A549 (cell line): Measurements from ENCODE around the gene SAPCD2. TPM values are rescaled to one million over a fixed set of nuclear protein-coding genes. Genes with fewer than 3 reads are reported as not detected.

Experiments used
- ATAC-seq, 2 experiments: fragments of 200-7000 bp in 1 of 2; fragments of >200 bp in 1 of 2; cut with Nextera tagmentation in 1 of 2; cut with Tn5 transposase in 1 of 2; 3 replicates each; pipeline versions ENCODE4 v1.8.0 to v1.9.1; 2018 to 2020; ENCODE audit warnings: mild to moderate bottlenecking in 1 of 2, moderate library complexity in 1 of 2
- CTCF ChIA-PET: fragments of 300-600 bp; sonication (Branson Sonifier 250); formaldehyde crosslinking; extraction: SDS; loops from one replicate; lab custom pipeline; 2021; ENCODE audit warnings: antibody characterized with exemption, inconsistent platforms; lab: Yijun Ruan, JAX
- POLR2A ChIA-PET: fragments of 350-600 bp; formaldehyde crosslinking; extraction: SDS; loops from one replicate; lab custom pipeline; 2021; ENCODE audit warnings: antibody characterized with exemption, inconsistent platforms; lab: Yijun Ruan, JAX
- DNase-seq, 2 experiments: peaks; one replicate each; pipeline versions ENCODE4 v3.0.0 to v3.0.0-alpha.2; 2011 to 2016; ENCODE audit warnings: low read depth in 1 of 2, low spot score in 1 of 2
- FAIRE-seq: peaks from 2 replicates; lab custom pipeline; 2011; peaks lifted over from hg19 to GRCh38; lab: Jason Lieb, UNC
- H3K27ac ChIP-seq, 2 experiments: fragments of >200 bp; sonication (Bioruptor Twin); formaldehyde crosslinking; 3 replicates each; pipeline ENCODE4 v1.5.1; 2016 to 2017
- H3K4me1 ChIP-seq: fragments of >200 bp; sonication (Bioruptor Twin); formaldehyde crosslinking; 3 replicates; pipeline ENCODE4 v1.6.1; 2016
- H3K4me2 ChIP-seq: fragments of >200 bp; sonication (Bioruptor Twin); formaldehyde crosslinking; 3 replicates; pipeline ENCODE4 v1.6.1; 2016
- H3K4me3 ChIP-seq: fragments of >200 bp; sonication (Bioruptor Twin); formaldehyde crosslinking; 3 replicates; pipeline ENCODE4 v1.5.1; 2016
- H3K9me3 ChIP-seq: fragments of >200 bp; sonication (Bioruptor Twin); formaldehyde crosslinking; 3 replicates; pipeline ENCODE4 v1.6.1; 2016
- BHLHE40 ChIP-seq: IDR thresholded peaks from 2 replicates; pipeline ENCODE4 v1.6.1; 2012; ENCODE audit warnings: low read depth, low read length, inconsistent platforms
- CTCF ChIP-seq: fragments of >200 bp; sonication (Bioruptor Twin); formaldehyde crosslinking; IDR thresholded peaks from 3 replicates; pipeline ENCODE4 v1.5.1; 2016
- JUN ChIP-seq, 2 experiments: fragments of >200 bp; sonication (Bioruptor Twin); formaldehyde crosslinking; IDR thresholded peaks; 2 replicates in 1 of 2; 3 replicates in 1 of 2; pipeline ENCODE4 v1.6.1; 2016 to 2017
- MAX ChIP-seq: IDR thresholded peaks from 2 replicates; pipeline ENCODE4 v1.6.1; 2012
- MYC ChIP-seq: IDR thresholded peaks from 2 replicates; pipeline ENCODE4 v1.6.1; 2012; ENCODE audit warnings: mild to moderate bottlenecking, inconsistent platforms, low read length, improper control_type of control experiment, borderline replicate concordance
- NFE2L2 ChIP-seq: fragments of 150-350 bp; conservative IDR thresholded peaks from 2 replicates; pipeline ENCODE4 v1.6.1; 2014; ENCODE audit warnings: low read length
- PHF8 ChIP-seq: fragments of 200-600 bp; sonication (generic); IDR thresholded peaks from 2 replicates; pipeline ENCODE4 v1.6.1; 2016; ENCODE audit warnings: low read depth, mild to moderate bottlenecking, antibody characterized with exemption, moderate library complexity, borderline replicate concordance
- POLR2A ChIP-seq: IDR thresholded peaks from 2 replicates; pipeline ENCODE4 v1.6.1; 2012; ENCODE audit warnings: mild to moderate bottlenecking, low read length
- POLR2AphosphoS2 ChIP-seq: conservative IDR thresholded peaks from 2 replicates; pipeline ENCODE4 v1.6.1; 2012; ENCODE audit warnings: low read length, improper control_type of control experiment, inconsistent platforms
- RAD21 ChIP-seq, 2 experiments: fragments of >200 bp in 1 of 2; sonication (Bioruptor Twin) in 1 of 2; formaldehyde crosslinking in 1 of 2; IDR thresholded peaks in 1 of 2; conservative IDR thresholded peaks in 1 of 2; 2 replicates in 1 of 2; 3 replicates in 1 of 2; pipeline ENCODE4 v1.6.1; 2012 to 2018; ENCODE audit warnings: inconsistent platforms in 1 of 2
- RNF2 ChIP-seq: fragments of 200-600 bp; sonication (generic); IDR thresholded peaks from 2 replicates; pipeline ENCODE4 v1.6.1; 2016; ENCODE audit warnings: low read depth, mild to moderate bottlenecking, antibody characterized with exemption, moderate library complexity, borderline replicate concordance
- SMC3 ChIP-seq: fragments of >200 bp; sonication (Bioruptor Twin); formaldehyde crosslinking; IDR thresholded peaks from 3 replicates; pipeline ENCODE4 v1.6.1; 2018; ENCODE audit warnings: inconsistent platforms
- SREBF2 ChIP-seq: fragments of 450-650 bp; IDR thresholded peaks from 2 replicates; pipeline ENCODE4 v1.6.1; 2014; ENCODE audit warnings: mild to moderate bottlenecking, moderate library complexity
- ZNF302 ChIP-seq: fragments of 250-450 bp; sonication (Bioruptor Pico); IDR thresholded peaks from 2 replicates; pipeline ENCODE4 v1.9.0; 2021; ENCODE audit warnings: inconsistent platforms, mild to moderate bottlenecking, moderate library complexity
- WGBS: methylation state at CpG from one replicate; pipeline ENCODE4 v1.1.6; 2017; ENCODE audit errors: missing lambda C conversion rate; 5-methylcytosine and 5-hydroxymethylcytosine counted together
- polyA plus RNA-seq, 4 experiments: library from polyadenylated mRNA; depleted of rRNA in 3 of 4; stranded (reverse); fragments of >200 nt; fragmentation: RNase III in 1 of 4; extraction: RNeasy Plus Mini Kit Qiagen cat#74134 plus additional on column Dnase treatment in 1 of 4; gene quantifications; 2 replicates in 3 of 4; 3 replicates in 1 of 4; pipeline ENCODE4 v1.2.3, GENCODE V29; 2011 to 2017
- TF ChIP-seq, protein P1 (sequence below): fragments of 150-350 bp; IDR thresholded peaks from 2 replicates; pipeline ENCODE4 v1.6.1; 2014; ENCODE audit warnings: low read depth, mild to moderate bottlenecking, low read length
- TF ChIP-seq, protein P2 (sequence below): IDR thresholded peaks from 2 replicates; pipeline ENCODE4 v1.6.1; 2012; ENCODE audit warnings: low read depth, borderline replicate concordance

SAPCD2 gene
- polyA plus RNA-seq, 2 of the 4 experiments (the other 2 are of a cell fraction): 6.9 to 14.6 TPM

DNA sequence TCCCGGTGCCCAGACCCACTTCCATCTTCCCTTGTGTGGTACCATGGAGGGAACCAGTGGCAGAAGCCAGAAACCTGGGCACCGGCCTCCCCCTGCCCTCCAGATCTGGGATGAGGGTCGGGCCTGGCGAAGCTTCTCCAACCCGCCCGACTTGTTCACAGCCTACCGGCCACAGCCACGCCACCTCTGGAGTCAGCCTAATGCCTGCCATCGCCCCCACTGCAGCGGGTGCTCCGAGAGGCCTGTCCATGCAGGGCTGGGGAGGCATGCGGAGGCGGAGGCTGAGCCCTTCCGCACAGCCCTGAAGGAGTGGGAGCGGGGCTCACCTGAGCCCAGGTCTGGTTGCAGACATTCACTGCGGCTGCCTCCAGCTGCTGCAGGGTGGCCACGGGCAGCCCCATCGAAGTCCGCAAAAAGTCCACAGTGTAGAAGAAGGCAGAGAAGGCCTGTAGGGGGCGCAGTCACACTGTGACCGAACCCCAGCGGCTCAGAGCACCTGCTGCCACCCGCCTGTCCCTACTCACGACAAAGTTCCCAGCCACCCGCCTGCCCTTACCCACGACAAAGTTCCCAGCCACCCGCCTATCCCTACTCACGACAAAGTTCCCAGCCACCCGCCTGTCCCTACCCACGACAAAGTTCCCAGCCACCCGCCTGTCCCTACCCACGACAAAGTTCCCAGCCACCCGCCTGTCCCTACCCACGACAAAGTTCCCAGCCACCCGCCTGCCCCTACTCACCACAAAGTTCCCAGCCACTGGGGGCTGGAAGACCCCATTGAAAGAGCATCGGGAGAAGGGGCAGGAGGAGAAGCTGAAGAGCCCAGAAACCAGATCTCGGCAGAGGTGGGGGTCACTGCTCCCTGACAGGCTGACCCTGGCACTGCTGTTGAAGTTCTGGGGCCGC is 20.6 kb downstream of the SAPCD2 start:
- ChIA-PET POLR2A (interaction anchor here (1.0 to 1.3 kb wide), 2 partner anchors 18 to 37 kb away, joined by 3 to 5 read pairs; partner anchors contain the start of gene MAN1B1), CTCF (interaction anchor here (0.6 to 15.7 kb wide), 22 partner anchors 10 to 235 kb away, joined by 3 to 656 read pairs (median 4); partner anchors contain the start of genes DPP7, FUT7, MAN1B1 and PAXX)
- no peaks in the 10 kb centered on the region for H3K9me3 ChIP-seq
- ATAC-seq: peak; percentile 17 to 68; a peak in 3 of 6 replicates
- H3K4me3 ChIP-seq: no peak overlapping the region
- peak; percentile 70 to 73 for DNase-seq
- 37% methylated on average over 28 of the region's 38 CpGs for WGBS
- FAIRE-seq: no peak
- peaks cover 22% of the 10 kb centered on the region for H3K4me1 ChIP-seq
- TF ChIP-seq CTCF: peak; percentile 49
- no peak for TF ChIP-seq PHF8
- peak; percentile 41 to 63; a peak in 4 of 5 replicates for TF ChIP-seq RAD21 (conservative IDR thresholded peaks at IDR 0.05 in 1 of 2, IDR thresholded peaks at IDR 0.05 in 1 of 2)
- TF ChIP-seq SMC3: peak; percentile 28; the same call in 1 of the 3 replicates
- TF ChIP-seq, all 56 proteins: peak for 3
- Histone ChIP-seq H3K4me2 (no peak overlapping the region), H3K27ac (no peak overlapping the region)

GRCh38 chr9:137048655-137049543 is 21.5 kb downstream of the SAPCD2 start:
- ChIA-PET CTCF (interaction anchor here (0.7 to 15.7 kb wide), 24 partner anchors 9 to 234 kb away, joined by 3 to 656 read pairs (median 6); partner anchors contain the start of genes DPP7, FUT7, MAN1B1 and PAXX), POLR2A (interaction anchor here (0.6 to 1.3 kb wide), 3 partner anchors 11 to 38 kb away, joined by 3 to 5 read pairs (median 5); partner anchors contain the start of gene MAN1B1)
- Histone ChIP-seq H3K27ac (no peak overlapping the region), H3K4me1 (peaks cover 23% of the 10 kb centered on the region), H3K4me2 (no peak overlapping the region), H3K9me3 (no peaks in the 10 kb centered on the region), H3K4me3 (no peak overlapping the region)
- no peak for FAIRE-seq
- 85% methylated on average over 23 of the region's 72 CpGs for WGBS
- TF ChIP-seq, protein P1, sequence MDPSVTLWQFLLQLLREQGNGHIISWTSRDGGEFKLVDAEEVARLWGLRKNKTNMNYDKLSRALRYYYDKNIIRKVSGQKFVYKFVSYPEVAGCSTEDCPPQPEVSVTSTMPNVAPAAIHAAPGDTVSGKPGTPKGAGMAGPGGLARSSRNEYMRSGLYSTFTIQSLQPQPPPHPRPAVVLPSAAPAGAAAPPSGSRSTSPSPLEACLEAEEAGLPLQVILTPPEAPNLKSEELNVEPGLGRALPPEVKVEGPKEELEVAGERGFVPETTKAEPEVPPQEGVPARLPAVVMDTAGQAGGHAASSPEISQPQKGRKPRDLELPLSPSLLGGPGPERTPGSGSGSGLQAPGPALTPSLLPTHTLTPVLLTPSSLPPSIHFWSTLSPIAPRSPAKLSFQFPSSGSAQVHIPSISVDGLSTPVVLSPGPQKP: no peak
- TF ChIP-seq JUN (IDR thresholded peaks at IDR 0.05) (no peak), MAX (no peak), POLR2AphosphoS2 (no peak), NFE2L2 (no peak), RNF2 (no peak), SMC3 (no peak), SREBF2 (no peak), MYC (no peak), ZNF302 (CRISPR knock-in tag) (no peak), BHLHE40 (no peak), POLR2A (no peak)
- TF ChIP-seq, protein P2, sequence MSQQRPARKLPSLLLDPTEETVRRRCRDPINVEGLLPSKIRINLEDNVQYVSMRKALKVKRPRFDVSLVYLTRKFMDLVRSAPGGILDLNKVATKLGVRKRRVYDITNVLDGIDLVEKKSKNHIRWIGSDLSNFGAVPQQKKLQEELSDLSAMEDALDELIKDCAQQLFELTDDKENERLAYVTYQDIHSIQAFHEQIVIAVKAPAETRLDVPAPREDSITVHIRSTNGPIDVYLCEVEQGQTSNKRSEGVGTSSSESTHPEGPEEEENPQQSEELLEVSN: no peak
- no peak for ATAC-seq
- DNase-seq: no peak
